GM12874 (cell line): Measurements from ENCODE around the gene ZC3H7A.

Experiments
- CTCF ChIP-seq: IDR thresholded peaks from 2 replicates; pipeline ENCODE4 v1.5.1; 2011; ENCODE audit warnings: low read depth, mild to moderate bottlenecking, control low read depth, low read length, moderate library complexity; ENCODE audit not compliant: insufficient read depth

ZC3H7A gene

GRCh38 chr16:11795887-11796226, 1.2 kb downstream of the ZC3H7A start:
- no peak for TF ChIP-seq CTCF

DNA sequence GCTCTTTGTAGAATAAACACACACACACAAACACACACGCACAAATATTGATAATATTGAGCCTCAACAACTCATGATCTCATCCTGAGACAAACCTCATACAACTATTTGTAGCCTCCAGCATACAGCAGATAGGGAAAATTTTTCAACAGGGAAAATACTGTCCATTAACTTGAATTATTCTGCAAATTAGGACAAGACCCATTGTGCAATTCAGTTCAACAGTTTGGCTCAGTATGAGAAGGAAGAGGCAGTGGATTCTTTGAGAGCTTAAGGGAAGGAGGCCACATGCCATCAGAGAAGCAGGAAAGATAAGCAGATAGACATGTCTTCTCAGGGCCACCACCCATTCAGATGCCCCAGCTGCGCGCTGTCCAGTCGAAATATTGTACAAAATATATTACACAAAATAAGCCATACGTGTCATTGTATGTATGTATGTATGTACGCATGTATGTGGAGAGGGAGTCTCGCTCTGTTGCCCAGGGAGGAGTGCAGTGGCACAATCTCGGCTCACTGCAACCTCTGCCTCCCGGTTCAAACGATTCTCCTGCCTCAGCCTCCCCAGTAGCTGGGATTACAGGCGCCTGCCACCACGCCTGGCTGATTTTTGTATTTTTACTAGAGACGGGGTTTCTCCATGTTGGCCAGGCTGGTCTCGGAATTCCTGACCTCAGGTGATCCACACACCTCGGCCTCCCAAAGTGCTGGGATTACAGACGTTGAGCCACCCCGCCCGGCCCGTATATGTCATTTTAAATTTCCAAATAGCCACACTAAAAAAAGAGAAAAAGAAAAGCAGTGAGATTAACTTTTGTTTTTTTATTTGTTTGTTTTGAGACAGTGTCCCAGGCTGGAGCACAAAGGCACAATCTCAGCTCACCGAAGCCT, 1.8 kb downstream of the ZC3H7A start:
- no peak for TF ChIP-seq CTCF

DNA sequence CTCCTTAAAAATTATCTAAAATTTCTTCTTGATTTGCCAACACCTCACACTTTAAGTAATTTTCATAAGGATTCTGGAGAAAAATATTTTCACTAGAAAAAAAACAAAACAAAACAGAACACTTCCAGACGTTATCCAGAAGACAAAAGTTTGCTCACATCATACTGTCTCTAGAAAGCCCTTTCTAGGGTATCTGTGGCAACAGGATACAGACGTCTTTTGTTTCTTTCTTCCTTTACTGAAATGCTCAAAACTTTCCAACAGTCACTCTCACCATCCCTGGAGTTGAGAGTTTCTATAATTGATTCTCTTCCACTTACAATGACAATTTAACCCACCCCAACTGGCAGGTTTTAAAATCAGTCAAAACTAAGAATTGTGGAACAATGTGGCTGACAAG, 2.6 kb downstream of the ZC3H7A start:
- no peak for TF ChIP-seq CTCF

DNA sequence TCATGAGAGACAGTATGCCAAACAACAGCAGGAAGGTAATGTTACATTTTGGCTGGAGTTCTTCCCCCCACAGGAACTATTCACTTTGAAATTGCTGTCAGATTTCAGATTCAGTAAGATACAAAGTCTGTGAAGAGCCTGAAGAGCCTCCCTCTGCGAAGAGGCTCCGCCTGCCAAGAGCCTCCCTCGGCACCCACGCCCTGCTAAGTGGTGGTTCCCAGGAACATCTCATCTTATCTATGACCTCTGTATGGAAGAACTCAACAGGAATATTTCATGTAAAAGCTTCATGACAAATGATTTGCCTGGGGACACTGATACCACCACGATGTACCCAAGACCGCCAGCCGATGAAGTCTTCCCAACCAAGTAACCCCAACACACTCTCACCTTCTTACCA, 3.2 kb downstream of the ZC3H7A start:
- TF ChIP-seq CTCF: no peak

GRCh38 chr16:11792410-11793241, 4.4 kb downstream of the ZC3H7A start:
- no peak for TF ChIP-seq CTCF

DNA sequence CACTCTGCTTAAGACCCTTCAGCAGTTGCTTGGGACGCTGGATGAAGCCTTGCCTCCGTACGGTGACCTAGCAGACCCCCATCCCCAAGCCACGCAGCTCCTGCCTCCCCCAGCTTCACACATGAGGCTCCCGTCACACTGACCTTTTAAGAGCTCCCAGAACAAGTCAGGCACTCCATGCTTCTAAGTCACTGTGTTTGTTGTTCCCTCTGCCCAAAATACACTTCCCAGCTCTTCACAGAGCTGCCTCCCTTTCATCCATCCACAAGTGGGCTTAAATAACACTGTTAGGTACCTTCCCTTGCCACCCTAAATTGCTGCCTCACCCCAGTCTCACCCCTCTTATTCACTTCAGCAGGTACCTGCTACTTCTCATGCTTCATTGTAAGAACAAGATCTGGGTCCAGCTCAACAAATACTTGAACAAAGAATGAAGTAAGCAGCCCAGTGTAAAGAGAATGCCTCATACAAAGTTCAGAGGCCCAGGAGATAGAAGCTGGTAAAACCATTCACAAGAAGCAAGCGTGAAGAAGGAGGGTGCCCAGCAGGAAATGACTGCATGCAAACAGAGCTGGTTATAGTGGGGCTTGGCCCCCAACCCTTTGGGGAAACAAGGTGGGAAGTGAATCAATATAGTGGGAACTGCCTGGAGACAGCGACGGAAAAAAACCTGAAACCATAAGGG, 5.8 kb downstream of the ZC3H7A start:
- no peak for TF ChIP-seq CTCF

- no peak for TF ChIP-seq CTCF
Measured at GRCh38 chr16:11788914-11789313, 8.1 kb downstream of the ZC3H7A start.
